MCF 10A (cell line): ENCODE data around the gene MICAL3. TPM values are rescaled to one million over a fixed set of nuclear protein-coding genes. Genes with fewer than 3 reads are reported as not detected.

ENCODE experiments used
- BruUV-seq: library from RNA; stranded (reverse); fragments of 400-500 nt; replicated peaks from 2 replicates; lab custom pipeline; 2021; lab: Mats Ljungman, UMichigan
- CTCF ChIA-PET: fragments of 300-600 bp; sonication (Branson Sonifier 250); formaldehyde crosslinking; extraction: SDS; loops from one replicate; lab custom pipeline; 2021; ENCODE audit warnings: antibody characterized with exemption, inconsistent platforms; lab: Yijun Ruan, JAX
- POLR2A ChIA-PET: fragments of 300-600, 350-650 bp; sonication (Branson Sonifier 250); formaldehyde crosslinking; extraction: SDS; loops from one replicate; lab custom pipeline; 2020; ENCODE audit warnings: antibody characterized with exemption, inconsistent platforms; lab: Yijun Ruan, JAX
- DNase-seq: peaks from one replicate; pipeline ENCODE4 v3.0.0-alpha.2; 2018; ENCODE audit not compliant: unreplicated experiment
- H3K27ac Mint-ChIP-seq: one replicate; pipeline ENCODE4 v1.8.0; 2022; ENCODE audit warnings: mild to moderate bottlenecking, low read depth, mixed read lengths; ENCODE audit not compliant: unreplicated experiment
- H3K27me3 Mint-ChIP-seq: one replicate; pipeline ENCODE4 v1.8.0; 2022; ENCODE audit warnings: mixed read lengths; ENCODE audit not compliant: insufficient read depth, unreplicated experiment
- H3K36me3 Mint-ChIP-seq: one replicate; pipeline ENCODE4 v1.8.0; 2022; ENCODE audit warnings: mild to moderate bottlenecking, moderate library complexity, mixed read lengths; ENCODE audit not compliant: insufficient read depth, unreplicated experiment
- H3K4me1 Mint-ChIP-seq: one replicate; pipeline ENCODE4 v1.8.0; 2022; ENCODE audit warnings: mixed read lengths; ENCODE audit not compliant: insufficient read depth, unreplicated experiment
- H3K4me3 Mint-ChIP-seq: one replicate; pipeline ENCODE4 v1.8.0; 2022; ENCODE audit warnings: mild to moderate bottlenecking, moderate library complexity, mixed read lengths; ENCODE audit not compliant: unreplicated experiment
- H3K9me3 Mint-ChIP-seq: one replicate; pipeline ENCODE4 v1.8.0; 2022; ENCODE audit warnings: mixed read lengths; ENCODE audit not compliant: unreplicated experiment
- intact Hi-C: fragments of 100-400 bp; cut with micrococcal nuclease; formaldehyde crosslinking; loops from 2 replicates; pipeline ENCODE4 v1.14.1; 2022
- total RNA-seq: library from RNA; stranded (reverse); gene quantifications from 2 replicates; pipeline ENCODE4 v1.2.3, GENCODE V29; 2022
- TF ChIP-seq, protein P1 (sequence below): fragments of 200-600 bp; IDR thresholded peaks from one replicate; pipeline ENCODE4 v1.8.0; 2022; ENCODE audit warnings: antibody characterized with exemption, mild to moderate bottlenecking; ENCODE audit not compliant: unreplicated experiment

MICAL3 gene
- total RNA-seq, 1 experiment from 2014 or later, result 54.1 TPM

GRCh38 chr22:17845327-17845726 is 179.0 kb downstream of the MICAL3 start:
- no peaks in the 10 kb centered on the region for H3K27me3 Mint-ChIP-seq
- CTCF ChIA-PET, result interaction anchor here (0.5 to 2.2 kb wide), 2 partner anchors 15 to 30 kb away, joined by 4 to 13 read pairs; no protein-coding TSS in a partner anchor
- intact Hi-C loops, result no loop called here
- DNase-seq, result no peak
- H3K4me3 Mint-ChIP-seq, result no peak overlapping the region
- TF ChIP-seq, protein P1, sequence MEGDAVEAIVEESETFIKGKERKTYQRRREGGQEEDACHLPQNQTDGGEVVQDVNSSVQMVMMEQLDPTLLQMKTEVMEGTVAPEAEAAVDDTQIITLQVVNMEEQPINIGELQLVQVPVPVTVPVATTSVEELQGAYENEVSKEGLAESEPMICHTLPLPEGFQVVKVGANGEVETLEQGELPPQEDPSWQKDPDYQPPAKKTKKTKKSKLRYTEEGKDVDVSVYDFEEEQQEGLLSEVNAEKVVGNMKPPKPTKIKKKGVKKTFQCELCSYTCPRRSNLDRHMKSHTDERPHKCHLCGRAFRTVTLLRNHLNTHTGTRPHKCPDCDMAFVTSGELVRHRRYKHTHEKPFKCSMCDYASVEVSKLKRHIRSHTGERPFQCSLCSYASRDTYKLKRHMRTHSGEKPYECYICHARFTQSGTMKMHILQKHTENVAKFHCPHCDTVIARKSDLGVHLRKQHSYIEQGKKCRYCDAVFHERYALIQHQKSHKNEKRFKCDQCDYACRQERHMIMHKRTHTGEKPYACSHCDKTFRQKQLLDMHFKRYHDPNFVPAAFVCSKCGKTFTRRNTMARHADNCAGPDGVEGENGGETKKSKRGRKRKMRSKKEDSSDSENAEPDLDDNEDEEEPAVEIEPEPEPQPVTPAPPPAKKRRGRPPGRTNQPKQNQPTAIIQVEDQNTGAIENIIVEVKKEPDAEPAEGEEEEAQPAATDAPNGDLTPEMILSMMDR, result no peak
- no TSS peak for BruUV-seq
- POLR2A ChIA-PET, result no interaction called here
- H3K4me1 Mint-ChIP-seq, result no peaks in the 10 kb centered on the region
- H3K36me3 Mint-ChIP-seq, result peaks cover 15% of the 10 kb centered on the region
- no peaks in the 10 kb centered on the region for H3K9me3 Mint-ChIP-seq
- H3K27ac Mint-ChIP-seq, result no peak overlapping the region

- peaks cover 15% of the 10 kb centered on the region for H3K36me3 Mint-ChIP-seq
- no TSS peak for BruUV-seq
These were observed 180.2 kb downstream of the MICAL3 start for GRCh38 chr22:17844150-17844549.

GRCh38 chr22:17842386-17842785 is 182.0 kb downstream of the MICAL3 start:
- CTCF ChIA-PET, result no interaction called here
- no peaks in the 10 kb centered on the region for H3K4me1 Mint-ChIP-seq
- H3K36me3 Mint-ChIP-seq, result peaks cover 25% of the 10 kb centered on the region
- H3K27me3 Mint-ChIP-seq, result no peaks in the 10 kb centered on the region
- no peak overlapping the region for H3K4me3 Mint-ChIP-seq
- no peak for DNase-seq
- no peaks in the 10 kb centered on the region for H3K9me3 Mint-ChIP-seq
- no peak overlapping the region for H3K27ac Mint-ChIP-seq
- TF ChIP-seq, protein P1, result no peak
- BruUV-seq, result no TSS peak
- intact Hi-C loops, result no loop called here
- POLR2A ChIA-PET, result no interaction called here

More at GRCh38 chr22:17844150-17844549, 180.2 kb downstream of the MICAL3 start:
- H3K9me3 Mint-ChIP-seq, result no peaks in the 10 kb centered on the region
- ChIA-PET POLR2A (no interaction called here), CTCF (interaction anchor here (2.2 kb wide), 1 partner anchor 14 kb away, joined by 13 read pairs; no protein-coding TSS in a partner anchor)
- no peaks in the 10 kb centered on the region for H3K4me1 Mint-ChIP-seq
- intact Hi-C loops, result no loop called here
- H3K27ac Mint-ChIP-seq, result no peak overlapping the region
- no peak for DNase-seq
- TF ChIP-seq, protein P1, result no peak
- H3K27me3 Mint-ChIP-seq, result no peaks in the 10 kb centered on the region
- H3K4me3 Mint-ChIP-seq, result no peak overlapping the region

- TF ChIP-seq, protein P1, result no peak
- CTCF ChIA-PET, result no interaction called here
- no peaks in the 10 kb centered on the region for H3K9me3 Mint-ChIP-seq
- no peaks in the 10 kb centered on the region for H3K4me1 Mint-ChIP-seq
- peaks cover 25% of the 10 kb centered on the region for H3K36me3 Mint-ChIP-seq
- intact Hi-C loops, result no loop called here
- H3K27me3 Mint-ChIP-seq, result no peaks in the 10 kb centered on the region
- H3K4me3 Mint-ChIP-seq, result no peak overlapping the region
- POLR2A ChIA-PET, result no interaction called here
- H3K27ac Mint-ChIP-seq, result no peak overlapping the region
- no peak for DNase-seq
- BruUV-seq, result no TSS peak
These were observed 182.5 kb downstream of the MICAL3 start for GRCh38 chr22:17841836-17842235.
